Fibroblast of villous mesenchyme (primary cell): ENCODE results near the gene MUL1. TPM values are rescaled to one million over a fixed set of nuclear protein-coding genes. Genes with fewer than 3 reads are reported as not detected.
A peak's percentile ranks its signal among the peaks of the same experiment; 100 is the strongest.

Source experiments
- DNase-seq: peaks from one replicate; pipeline ENCODE4 v3.0.0-alpha.2; 2010; ENCODE audit warnings: low read depth
- H3K4me3 ChIP-seq: 2 replicates; pipeline ENCODE4 v1.5.1; 2011; ENCODE audit warnings: low read depth, mild to moderate bottlenecking, low read length
- CTCF ChIP-seq: IDR thresholded peaks from 2 replicates; pipeline ENCODE4 v1.5.1; 2012; ENCODE audit warnings: low read depth, mild to moderate bottlenecking, low read length; ENCODE audit not compliant: insufficient read depth
- total RNA-seq: library from RNA; depleted of rRNA; stranded (reverse); fragments of >200 nt; gene quantifications from 2 replicates; pipeline ENCODE4 v1.2.3, GENCODE V29; 2012

The MUL1 gene
- total RNA-seq, 1 donor = 28.1 TPM

- no peak overlapping the region for H3K4me3 ChIP-seq
- TF ChIP-seq CTCF = no peak
- DNase-seq = peak; percentile 13
Observed at GRCh38 chr1:20449735-20450311, 58.1 kb downstream of the MUL1 start.

Other genes starting within 250 kb of the MUL1 start
- not detected in 2 replicates for gene VWA5B1, start 217.3 kb downstream of the MUL1 start, total RNA-seq
- gene CAMK2N1, start 21.9 kb downstream of the MUL1 start, total RNA-seq = 8.4 and 9.5 TPM in 2 replicates
- under 0.01 TPM in 1 of 2 replicates, not detected in the other for gene FAM43B, start 44.4 kb upstream of the MUL1 start, total RNA-seq
- 1.9 and 3.0 TPM in 2 replicates for gene CDA, start 80.9 kb upstream of the MUL1 start, total RNA-seq
- 61.3 and 64.4 TPM in 2 replicates for gene PINK1, start 125.3 kb upstream of the MUL1 start, total RNA-seq
- 164 and 203 TPM in 2 replicates for gene DDOST, start 153.2 kb upstream of the MUL1 start, total RNA-seq
- 0.64 and 2.2 TPM in 2 replicates for gene KIF17, start 209.9 kb upstream of the MUL1 start, total RNA-seq
- 3.9 and 4.3 TPM in 2 replicates for gene SH2D5, start 224.6 kb upstream of the MUL1 start, total RNA-seq